PFSK-1 (cell line): Measurements from ENCODE around the gene STIL.

Experiments
- POLR2AphosphoS5 ChIP-seq: IDR thresholded peaks from 2 replicates; pipeline ENCODE4 v1.6.1; 2012; ENCODE audit warnings: low read depth, mild to moderate bottlenecking, control low read depth, low read length, moderate library complexity
- SIN3A ChIP-seq: IDR thresholded peaks from 2 replicates; pipeline ENCODE4 v1.6.1; 2012; ENCODE audit warnings: mild to moderate bottlenecking, low read length, moderate library complexity, borderline replicate concordance; ENCODE audit not compliant: insufficient read depth

DNA sequence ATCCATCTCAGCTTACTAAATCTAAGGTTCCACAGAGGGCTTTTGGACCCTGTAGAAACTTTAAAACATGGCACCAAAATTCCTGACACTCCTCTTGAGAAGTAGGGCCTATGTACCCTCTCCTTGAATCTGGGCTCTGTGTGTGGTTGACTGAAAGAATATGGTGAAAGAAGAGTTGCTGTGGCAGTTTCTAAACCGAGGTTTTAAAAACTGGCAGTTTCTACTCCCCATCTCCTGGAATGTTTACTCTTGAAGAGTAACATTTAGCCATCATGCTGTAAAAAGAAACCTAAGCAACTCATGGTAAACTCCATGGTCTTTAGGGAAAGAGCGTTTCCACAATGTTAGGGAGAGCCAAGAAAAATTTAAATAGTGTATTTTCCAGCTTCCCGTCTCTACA, 15.0 kb upstream of the STIL start:
- TF ChIP-seq POLR2AphosphoS5 (no peak), SIN3A (no peak)
